Activated CD8-positive, alpha-beta memory T cell treated with anti-CD3 and anti-CD28 coated beads for 24 hours (primary cell): Measurements from ENCODE around the gene KHNYN.

Experiments
- DNase-seq: peaks from one replicate; pipeline ENCODE4 v3.0.0-alpha.2; 2020

Gene KHNYN

GRCh38 chr14:24401810-24402702 lies 27.7 kb upstream of the KHNYN start:
- no peak for DNase-seq

GRCh38 chr14:24403294-24403998 lies 26.3 kb upstream of the KHNYN start:
- DNase-seq, result no peak

GRCh38 chr14:24404814-24405213 lies 24.9 kb upstream of the KHNYN start:
- DNase-seq, result no peak

- DNase-seq, result no peak
Observed at GRCh38 chr14:24406416-24406815, 23.3 kb upstream of the KHNYN start.

GRCh38 chr14:24407608-24408325 lies 22.0 kb upstream of the KHNYN start:
- DNase-seq, result no peak

- DNase-seq, result no peak
Observed at GRCh38 chr14:24408764-24409163, 21.0 kb upstream of the KHNYN start.

- no peak for DNase-seq
Observed at GRCh38 chr14:24409192-24409591, 20.6 kb upstream of the KHNYN start.

- DNase-seq, result no peak
Observed at GRCh38 chr14:24409956-24410355, 19.8 kb upstream of the KHNYN start.

- no peak for DNase-seq
Observed at GRCh38 chr14:24411443-24412389, 18.0 kb upstream of the KHNYN start.

GRCh38 chr14:24414077-24414476 lies 15.7 kb upstream of the KHNYN start:
- DNase-seq, result no peak

GRCh38 chr14:24414732-24415420 lies 14.9 kb upstream of the KHNYN start:
- DNase-seq, result no peak

- DNase-seq, result no peak
Observed at GRCh38 chr14:24415421-24416253, 14.1 kb upstream of the KHNYN start.

GRCh38 chr14:24416254-24416931 lies 13.4 kb upstream of the KHNYN start:
- no peak for DNase-seq

- DNase-seq, result no peak
Observed at GRCh38 chr14:24416932-24417619, 12.7 kb upstream of the KHNYN start.

GRCh38 chr14:24417832-24418491 lies 11.8 kb upstream of the KHNYN start:
- no peak for DNase-seq

- DNase-seq, result no peak
Observed at GRCh38 chr14:24418492-24418873, 11.3 kb upstream of the KHNYN start.

GRCh38 chr14:24422261-24422660 lies 7.5 kb upstream of the KHNYN start:
- no peak for DNase-seq

- DNase-seq, result no peak
Observed at GRCh38 chr14:24422694-24423601, 6.8 kb upstream of the KHNYN start.
